HL-60 (cell line): Measurements from ENCODE around the gene BEST1.

Experiments used
- DNase-seq, 2 experiments: peaks; one replicate each; pipeline ENCODE4 v3.0.0-alpha.2; 2010 to 2020; ENCODE audit warnings: low read depth in 1 of 2, low spot score in 1 of 2
- H3K27ac ChIP-seq: fragments of 250-450 bp; sonication (Bioruptor Pico); replicated peaks from 2 replicates; pipeline ENCODE4 v1.5.1; 2020; ENCODE audit warnings: mild to moderate bottlenecking, moderate library complexity
- H3K27me3 ChIP-seq: fragments of 250-450 bp; sonication (Bioruptor Pico); 2 replicates; pipeline ENCODE4 v1.5.1; 2021; ENCODE audit warnings: mild to moderate bottlenecking, moderate library complexity; ENCODE audit not compliant: insufficient read depth, poor library complexity, severe bottlenecking
- H3K4me3 ChIP-seq: replicated peaks from 2 replicates; pipeline ENCODE4 v1.5.1; 2011; ENCODE audit warnings: mild to moderate bottlenecking, control low read depth, low read length; ENCODE audit not compliant: insufficient read depth
- GABPA ChIP-seq: IDR thresholded peaks from 2 replicates; pipeline ENCODE4 v1.6.1; 2012; ENCODE audit warnings: low read depth
- POLR2AphosphoS5 ChIP-seq: IDR thresholded peaks from 2 replicates; pipeline ENCODE4 v1.6.1; 2012; ENCODE audit warnings: low read depth
- SPI1 ChIP-seq: IDR thresholded peaks from 2 replicates; pipeline ENCODE4 v1.6.1; 2012; ENCODE audit warnings: low read depth, mild to moderate bottlenecking, borderline replicate concordance
- TF ChIP-seq, protein P1 (sequence below): IDR thresholded peaks from one replicate; pipeline ENCODE4 v1.5.1; 2011; ENCODE audit warnings: low read length, control low read depth, inconsistent platforms; ENCODE audit not compliant: insufficient read depth
- TF ChIP-seq, protein P2 (sequence below): IDR thresholded peaks from 2 replicates; pipeline ENCODE4 v1.6.1; 2012; ENCODE audit warnings: low read depth; ENCODE audit not compliant: insufficient replicate concordance

The BEST1 gene

DNA sequence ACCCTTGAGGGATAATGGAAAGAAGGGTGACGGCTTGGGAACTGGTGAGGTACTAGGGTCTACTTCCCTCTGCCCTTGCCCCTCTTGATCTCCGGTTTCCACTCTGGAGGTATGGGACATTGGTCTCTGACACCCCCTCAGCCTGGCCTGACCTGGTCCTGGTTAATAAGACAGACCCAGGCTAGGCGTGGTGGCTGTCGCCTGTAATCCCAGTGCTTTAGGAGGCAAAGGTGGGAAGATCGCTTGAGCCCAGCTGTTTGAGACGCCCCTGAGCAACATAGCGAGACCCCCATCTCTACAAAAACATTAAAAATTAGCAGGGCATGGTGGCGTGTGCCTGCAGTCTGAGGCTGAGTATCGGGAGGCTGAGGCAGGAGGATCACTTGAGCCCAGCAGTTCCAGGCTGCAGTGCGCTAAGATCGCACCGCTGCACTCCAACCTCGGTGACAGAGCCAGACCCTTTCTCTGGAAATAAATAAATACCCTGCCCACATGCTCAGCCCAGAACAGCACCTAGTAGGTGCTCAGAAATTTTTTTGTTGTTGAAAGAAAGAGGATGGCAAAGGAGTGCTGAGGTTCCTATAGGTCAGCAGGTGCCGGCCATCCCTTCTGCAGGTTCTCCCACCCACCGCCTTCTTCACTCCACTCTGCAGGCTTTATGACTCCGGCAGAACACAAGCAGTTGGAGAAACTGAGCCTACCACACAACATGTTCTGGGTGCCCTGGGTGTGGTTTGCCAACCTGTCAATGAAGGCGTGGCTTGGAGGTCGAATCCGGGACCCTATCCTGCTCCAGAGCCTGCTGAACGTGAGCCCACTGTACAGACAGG, 6.3 kb downstream of the BEST1 start:
- TF ChIP-seq GABPA: no peak
- TF ChIP-seq, protein P1, sequence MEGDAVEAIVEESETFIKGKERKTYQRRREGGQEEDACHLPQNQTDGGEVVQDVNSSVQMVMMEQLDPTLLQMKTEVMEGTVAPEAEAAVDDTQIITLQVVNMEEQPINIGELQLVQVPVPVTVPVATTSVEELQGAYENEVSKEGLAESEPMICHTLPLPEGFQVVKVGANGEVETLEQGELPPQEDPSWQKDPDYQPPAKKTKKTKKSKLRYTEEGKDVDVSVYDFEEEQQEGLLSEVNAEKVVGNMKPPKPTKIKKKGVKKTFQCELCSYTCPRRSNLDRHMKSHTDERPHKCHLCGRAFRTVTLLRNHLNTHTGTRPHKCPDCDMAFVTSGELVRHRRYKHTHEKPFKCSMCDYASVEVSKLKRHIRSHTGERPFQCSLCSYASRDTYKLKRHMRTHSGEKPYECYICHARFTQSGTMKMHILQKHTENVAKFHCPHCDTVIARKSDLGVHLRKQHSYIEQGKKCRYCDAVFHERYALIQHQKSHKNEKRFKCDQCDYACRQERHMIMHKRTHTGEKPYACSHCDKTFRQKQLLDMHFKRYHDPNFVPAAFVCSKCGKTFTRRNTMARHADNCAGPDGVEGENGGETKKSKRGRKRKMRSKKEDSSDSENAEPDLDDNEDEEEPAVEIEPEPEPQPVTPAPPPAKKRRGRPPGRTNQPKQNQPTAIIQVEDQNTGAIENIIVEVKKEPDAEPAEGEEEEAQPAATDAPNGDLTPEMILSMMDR: no peak
- TF ChIP-seq SPI1: no peak
- TF ChIP-seq, protein P2, sequence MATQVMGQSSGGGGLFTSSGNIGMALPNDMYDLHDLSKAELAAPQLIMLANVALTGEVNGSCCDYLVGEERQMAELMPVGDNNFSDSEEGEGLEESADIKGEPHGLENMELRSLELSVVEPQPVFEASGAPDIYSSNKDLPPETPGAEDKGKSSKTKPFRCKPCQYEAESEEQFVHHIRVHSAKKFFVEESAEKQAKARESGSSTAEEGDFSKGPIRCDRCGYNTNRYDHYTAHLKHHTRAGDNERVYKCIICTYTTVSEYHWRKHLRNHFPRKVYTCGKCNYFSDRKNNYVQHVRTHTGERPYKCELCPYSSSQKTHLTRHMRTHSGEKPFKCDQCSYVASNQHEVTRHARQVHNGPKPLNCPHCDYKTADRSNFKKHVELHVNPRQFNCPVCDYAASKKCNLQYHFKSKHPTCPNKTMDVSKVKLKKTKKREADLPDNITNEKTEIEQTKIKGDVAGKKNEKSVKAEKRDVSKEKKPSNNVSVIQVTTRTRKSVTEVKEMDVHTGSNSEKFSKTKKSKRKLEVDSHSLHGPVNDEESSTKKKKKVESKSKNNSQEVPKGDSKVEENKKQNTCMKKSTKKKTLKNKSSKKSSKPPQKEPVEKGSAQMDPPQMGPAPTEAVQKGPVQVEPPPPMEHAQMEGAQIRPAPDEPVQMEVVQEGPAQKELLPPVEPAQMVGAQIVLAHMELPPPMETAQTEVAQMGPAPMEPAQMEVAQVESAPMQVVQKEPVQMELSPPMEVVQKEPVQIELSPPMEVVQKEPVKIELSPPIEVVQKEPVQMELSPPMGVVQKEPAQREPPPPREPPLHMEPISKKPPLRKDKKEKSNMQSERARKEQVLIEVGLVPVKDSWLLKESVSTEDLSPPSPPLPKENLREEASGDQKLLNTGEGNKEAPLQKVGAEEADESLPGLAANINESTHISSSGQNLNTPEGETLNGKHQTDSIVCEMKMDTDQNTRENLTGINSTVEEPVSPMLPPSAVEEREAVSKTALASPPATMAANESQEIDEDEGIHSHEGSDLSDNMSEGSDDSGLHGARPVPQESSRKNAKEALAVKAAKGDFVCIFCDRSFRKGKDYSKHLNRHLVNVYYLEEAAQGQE: no peak
- no peak for TF ChIP-seq POLR2AphosphoS5
- H3K4me3 ChIP-seq: no peak overlapping the region
- DNase-seq: no peak
- no peak overlapping the region for H3K27ac ChIP-seq
- H3K27me3 ChIP-seq: no peaks in the 10 kb centered on the region

DNA sequence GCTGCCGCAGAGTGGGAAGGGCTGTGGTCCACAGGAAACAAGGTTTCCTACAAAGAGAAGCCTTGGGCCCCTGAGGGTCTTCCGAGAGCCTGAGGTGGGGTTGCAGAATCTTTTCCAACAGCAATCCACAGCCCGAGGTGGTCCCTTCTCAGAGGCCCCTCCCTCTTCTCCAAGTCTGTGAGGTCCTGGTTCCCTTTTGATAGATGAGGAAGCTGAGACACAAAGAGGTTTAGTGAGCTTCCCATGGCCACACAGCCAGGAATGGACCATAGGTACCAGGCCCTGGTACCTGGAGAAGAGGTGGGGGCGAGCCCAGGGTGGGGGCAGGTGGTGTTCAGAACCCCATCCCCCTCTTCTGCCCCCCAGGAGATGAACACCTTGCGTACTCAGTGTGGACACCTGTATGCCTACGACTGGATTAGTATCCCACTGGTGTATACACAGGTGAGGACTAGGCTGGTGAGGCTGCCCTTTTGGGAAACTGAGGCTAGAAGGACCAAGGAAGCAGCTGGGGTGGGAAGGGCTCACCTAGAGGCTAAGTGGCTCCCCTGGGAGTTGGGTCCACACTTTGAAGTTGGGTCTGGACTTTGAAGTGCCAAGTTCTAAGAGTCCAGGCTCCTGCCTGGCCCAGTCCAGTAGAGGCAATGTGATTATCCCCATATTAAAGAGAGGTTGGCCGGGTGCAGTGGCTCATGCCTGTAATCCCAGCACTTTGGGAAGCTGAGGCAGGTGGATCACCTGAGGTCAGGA, 7.0 kb downstream of the BEST1 start:
- Histone ChIP-seq H3K27me3 (no peaks in the 10 kb centered on the region), H3K4me3 (no peak overlapping the region), H3K27ac (no peak overlapping the region)
- no peak for DNase-seq
- TF ChIP-seq POLR2AphosphoS5 (no peak), SPI1 (no peak), GABPA (no peak)
- TF ChIP-seq, protein P1: no peak
- TF ChIP-seq, protein P2: no peak

DNA sequence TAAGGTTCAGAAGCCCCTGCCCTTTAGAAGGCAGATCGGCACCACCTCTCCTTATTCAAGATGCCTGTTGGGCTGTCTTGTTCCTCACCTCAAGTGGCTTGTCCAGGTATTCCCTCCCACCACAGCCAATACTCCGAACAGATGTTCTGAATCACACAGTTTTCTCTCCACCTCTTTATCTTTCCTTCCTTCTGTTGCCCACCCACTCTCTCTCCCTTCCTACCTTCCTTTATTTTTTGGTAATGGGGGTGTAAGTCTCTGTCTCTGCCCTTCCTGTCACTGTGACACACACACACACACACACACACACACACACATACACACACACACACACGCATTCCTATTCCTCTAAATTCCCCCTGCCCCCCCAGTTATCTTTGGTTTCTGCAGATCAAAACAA, 8.4 kb downstream of the BEST1 start:
- Histone ChIP-seq H3K27ac (no peak overlapping the region), H3K4me3 (no peak overlapping the region), H3K27me3 (no peaks in the 10 kb centered on the region)
- TF ChIP-seq, protein P1: no peak
- no peak for TF ChIP-seq SPI1
- TF ChIP-seq GABPA: no peak
- TF ChIP-seq, protein P2: no peak
- no peak for TF ChIP-seq POLR2AphosphoS5
- no peak for DNase-seq
